Activated T-cell treated with anti-CD3 and anti-CD28 coated beads, Interleukin-2, amount 50 U/mL, for 24 hours (primary cell): Measurements from ENCODE around the gene DKK3.
A peak's percentile ranks its signal among the peaks of the same experiment; 100 is the strongest.
"Not testable (repeated sequence)": the region's sequence is repeated elsewhere in the genome, so short reads cannot be mapped to it uniquely, and the experiment has no call there.

Experiments
- DNase-seq: peaks from one replicate; pipeline ENCODE4 v3.0.0-alpha.2; 2020
- H3K27ac Mint-ChIP-seq: 2 replicates; pipeline ENCODE4 v1.8.0; 2020; ENCODE audit warnings: mild to moderate bottlenecking, mixed read lengths
- H3K27me3 Mint-ChIP-seq: 2 replicates; pipeline ENCODE4 v1.8.0; 2020; ENCODE audit warnings: mixed read lengths
- H3K36me3 Mint-ChIP-seq: 2 replicates; pipeline ENCODE4 v1.8.0; 2020; ENCODE audit warnings: low read depth, mixed read lengths
- H3K4me1 Mint-ChIP-seq: 2 replicates; pipeline ENCODE4 v1.8.0; 2020; ENCODE audit warnings: low read depth, mixed read lengths
- H3K4me3 Mint-ChIP-seq: 2 replicates; pipeline ENCODE4 v1.8.0; 2020; ENCODE audit warnings: mild to moderate bottlenecking, moderate library complexity, mixed read lengths
- H3K9me3 Mint-ChIP-seq: 2 replicates; pipeline ENCODE4 v1.8.0; 2020; ENCODE audit warnings: mixed read lengths

The DKK3 gene

DNA sequence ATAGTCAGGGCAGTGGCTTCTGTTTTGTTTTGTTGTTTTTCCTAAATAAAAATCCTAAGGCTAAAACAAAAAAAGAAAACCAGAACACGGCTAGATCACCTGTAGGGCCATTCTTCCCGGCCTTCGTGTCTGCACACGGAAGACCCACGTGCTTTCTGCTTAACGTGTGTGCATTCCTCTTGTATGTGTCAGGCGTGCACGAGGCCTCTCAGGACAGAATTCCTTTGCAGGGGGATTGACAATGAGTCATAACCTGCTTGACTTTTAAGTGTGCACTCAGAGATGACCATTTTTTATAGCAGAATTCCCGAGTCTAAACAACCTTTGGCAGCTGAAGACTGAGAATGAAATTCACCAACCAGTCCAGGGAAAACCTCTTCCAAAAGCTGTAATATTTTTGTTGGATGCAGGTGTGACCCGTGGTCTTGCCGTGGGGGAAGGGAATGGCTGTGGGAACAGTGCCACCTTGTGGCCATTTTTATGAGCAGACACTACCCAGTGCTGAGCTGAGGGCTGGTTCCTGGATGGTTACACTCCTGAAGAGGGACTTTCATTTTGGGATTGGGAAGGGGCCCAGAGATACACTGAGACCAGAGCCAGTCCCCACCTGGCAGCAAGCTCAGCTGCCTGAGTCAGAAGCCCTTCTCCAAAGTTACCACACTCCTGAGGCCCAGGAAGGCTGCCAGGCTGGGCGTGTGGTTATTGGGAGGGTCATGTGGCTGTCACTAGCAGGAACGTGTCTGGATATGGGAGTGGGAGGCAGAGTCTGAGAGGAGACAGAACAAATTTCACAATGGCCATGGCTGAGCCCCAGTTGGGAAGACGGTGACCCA, 35.7 kb upstream of the DKK3 start:
- no peak overlapping the region for H3K4me3 Mint-ChIP-seq
- peak; percentile 71 for DNase-seq
- peaks cover 11% of the 10 kb centered on the region for H3K27me3 Mint-ChIP-seq
- no peaks in the 10 kb centered on the region for H3K36me3 Mint-ChIP-seq
- H3K4me1 Mint-ChIP-seq, result peaks cover 14% of the 10 kb centered on the region
- H3K9me3 Mint-ChIP-seq, result no peaks in the 10 kb centered on the region
- no peak overlapping the region for H3K27ac Mint-ChIP-seq

- peaks cover 8% of the 10 kb centered on the region for H3K4me1 Mint-ChIP-seq
- H3K27ac Mint-ChIP-seq, result no peak overlapping the region
- no peak overlapping the region for H3K4me3 Mint-ChIP-seq
- peaks cover 11% of the 10 kb centered on the region for H3K27me3 Mint-ChIP-seq
- no peak for DNase-seq
- no peaks in the 10 kb centered on the region for H3K9me3 Mint-ChIP-seq
- no peaks in the 10 kb centered on the region for H3K36me3 Mint-ChIP-seq
Observed at GRCh38 chr11:12043221-12043620, 34.8 kb upstream of the DKK3 start.

GRCh38 chr11:12042215-12042676, 33.8 kb upstream of the DKK3 start:
- no peak overlapping the region for H3K27ac Mint-ChIP-seq
- H3K9me3 Mint-ChIP-seq, result no peaks in the 10 kb centered on the region
- H3K4me1 Mint-ChIP-seq, result peaks cover 3% of the 10 kb centered on the region
- peaks cover 10% of the 10 kb centered on the region for H3K27me3 Mint-ChIP-seq
- DNase-seq, result no peak
- H3K36me3 Mint-ChIP-seq, result no peaks in the 10 kb centered on the region
- H3K4me3 Mint-ChIP-seq, result no peak overlapping the region

GRCh38 chr11:12040719-12041118, 32.3 kb upstream of the DKK3 start:
- DNase-seq, H3K4me1 Mint-ChIP-seq: not testable (repeated sequence)

DNA sequence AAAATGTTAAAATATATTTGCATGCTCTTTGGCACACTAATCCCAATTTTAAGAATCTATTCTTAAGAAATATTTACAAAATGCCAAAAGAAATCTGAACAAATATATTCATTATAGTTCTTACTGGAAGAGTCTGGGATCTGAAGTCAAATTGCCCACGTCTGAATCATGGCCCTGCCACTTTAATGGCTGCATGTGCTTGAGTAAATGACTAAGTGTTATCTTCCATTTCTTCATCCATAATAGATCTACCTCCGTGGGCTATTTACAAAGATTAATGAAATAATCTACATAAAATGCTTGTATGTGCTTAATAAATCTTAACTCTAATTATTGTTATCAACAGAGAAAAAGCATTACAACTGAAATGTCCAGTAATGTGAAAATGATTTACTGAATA, 24.5 kb upstream of the DKK3 start:
- no peaks in the 10 kb centered on the region for H3K4me1 Mint-ChIP-seq

More at GRCh38 chr11:12040719-12041118, 32.3 kb upstream of the DKK3 start:
- not testable (repeated sequence) for H3K27ac Mint-ChIP-seq, H3K4me3 Mint-ChIP-seq, H3K9me3 Mint-ChIP-seq, H3K36me3 Mint-ChIP-seq, H3K27me3 Mint-ChIP-seq

GRCh38 chr11:12031856-12032544, 23.6 kb upstream of the DKK3 start:
- H3K9me3 Mint-ChIP-seq, result no peaks in the 10 kb centered on the region
- peaks cover 10% of the 10 kb centered on the region for H3K27me3 Mint-ChIP-seq
- H3K27ac Mint-ChIP-seq, result no peak overlapping the region
- H3K4me3 Mint-ChIP-seq, result no peak overlapping the region
- no peak for DNase-seq
- no peaks in the 10 kb centered on the region for H3K4me1 Mint-ChIP-seq
- H3K36me3 Mint-ChIP-seq, result no peaks in the 10 kb centered on the region

More for the DNA sequence above, 24.5 kb upstream of the DKK3 start:
- Mint-ChIP-seq H3K27ac (no peak overlapping the region), H3K9me3 (no peaks in the 10 kb centered on the region), H3K27me3 (peaks cover 10% of the 10 kb centered on the region), H3K4me3 (no peak overlapping the region), H3K36me3 (no peaks in the 10 kb centered on the region)
- no peak for DNase-seq

DNA sequence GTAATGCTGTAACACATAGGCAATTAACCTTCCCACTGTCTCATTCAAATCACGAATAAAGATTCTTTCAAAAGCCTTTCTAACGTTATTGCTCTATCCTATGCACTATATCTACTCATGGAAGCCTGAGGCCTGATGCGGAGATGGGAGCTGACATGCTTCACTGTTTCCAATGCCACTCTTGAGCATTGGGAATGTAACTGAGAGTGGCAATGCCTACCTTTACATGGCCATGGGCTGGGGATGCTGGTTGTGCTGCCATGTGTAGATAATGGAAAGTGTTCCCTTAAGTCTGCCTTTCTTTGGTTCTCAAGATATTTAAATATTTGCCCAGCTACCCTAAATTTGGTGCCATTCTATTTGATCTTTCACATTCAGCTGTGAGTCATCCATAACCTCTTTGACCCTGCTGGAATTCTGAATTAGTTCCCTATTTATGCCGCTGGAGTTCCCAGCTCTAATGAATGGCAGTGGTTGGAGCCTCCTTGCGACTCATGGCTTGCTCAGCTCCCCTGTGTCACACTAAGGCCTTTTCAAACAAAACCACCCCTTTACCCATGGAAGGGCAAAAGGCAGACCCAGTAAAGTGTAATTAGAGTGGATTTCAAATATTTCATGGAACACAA, 21.4 kb upstream of the DKK3 start:
- Mint-ChIP-seq H3K27ac (no peak overlapping the region), H3K27me3 (peaks cover 7% of the 10 kb centered on the region), H3K4me1 (no peaks in the 10 kb centered on the region), H3K9me3 (no peaks in the 10 kb centered on the region), H3K4me3 (no peak overlapping the region), H3K36me3 (no peaks in the 10 kb centered on the region)
- DNase-seq, result no peak

DNA sequence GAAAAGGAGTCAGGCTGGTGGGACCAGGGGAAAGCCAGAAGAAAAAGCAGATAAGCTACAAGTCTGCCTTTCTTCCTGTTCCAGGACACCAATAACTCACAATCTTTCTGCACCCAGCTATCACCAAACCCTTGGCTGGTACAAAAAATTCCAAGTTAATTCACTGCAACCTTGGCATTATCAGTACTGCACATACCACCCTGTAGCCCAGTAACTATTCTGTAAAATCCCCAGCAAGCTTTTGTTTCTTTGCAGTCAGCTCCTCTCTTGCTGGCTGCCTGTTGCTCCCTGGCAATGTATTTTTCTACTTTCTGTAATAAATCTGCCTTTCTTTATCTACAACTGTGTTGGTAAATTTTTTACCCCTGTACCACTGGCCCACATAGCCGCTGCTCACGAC, 20.7 kb upstream of the DKK3 start:
- no peak overlapping the region for H3K4me3 Mint-ChIP-seq

GRCh38 chr11:12028303-12028702, 19.9 kb upstream of the DKK3 start:
- no peak overlapping the region for H3K4me3 Mint-ChIP-seq
- H3K9me3 Mint-ChIP-seq, result peaks cover 2% of the 10 kb centered on the region
- H3K36me3 Mint-ChIP-seq, result no peaks in the 10 kb centered on the region
- peaks cover 2% of the 10 kb centered on the region for H3K27me3 Mint-ChIP-seq
- no peaks in the 10 kb centered on the region for H3K4me1 Mint-ChIP-seq
- no peak overlapping the region for H3K27ac Mint-ChIP-seq
- DNase-seq, result no peak

More for the DNA sequence above, 20.7 kb upstream of the DKK3 start:
- H3K9me3 Mint-ChIP-seq, result peaks cover 2% of the 10 kb centered on the region
- H3K27me3 Mint-ChIP-seq, result peaks cover 7% of the 10 kb centered on the region
- no peaks in the 10 kb centered on the region for H3K4me1 Mint-ChIP-seq
- H3K27ac Mint-ChIP-seq, result no peak overlapping the region
- H3K36me3 Mint-ChIP-seq, result no peaks in the 10 kb centered on the region
- DNase-seq, result no peak

DNA sequence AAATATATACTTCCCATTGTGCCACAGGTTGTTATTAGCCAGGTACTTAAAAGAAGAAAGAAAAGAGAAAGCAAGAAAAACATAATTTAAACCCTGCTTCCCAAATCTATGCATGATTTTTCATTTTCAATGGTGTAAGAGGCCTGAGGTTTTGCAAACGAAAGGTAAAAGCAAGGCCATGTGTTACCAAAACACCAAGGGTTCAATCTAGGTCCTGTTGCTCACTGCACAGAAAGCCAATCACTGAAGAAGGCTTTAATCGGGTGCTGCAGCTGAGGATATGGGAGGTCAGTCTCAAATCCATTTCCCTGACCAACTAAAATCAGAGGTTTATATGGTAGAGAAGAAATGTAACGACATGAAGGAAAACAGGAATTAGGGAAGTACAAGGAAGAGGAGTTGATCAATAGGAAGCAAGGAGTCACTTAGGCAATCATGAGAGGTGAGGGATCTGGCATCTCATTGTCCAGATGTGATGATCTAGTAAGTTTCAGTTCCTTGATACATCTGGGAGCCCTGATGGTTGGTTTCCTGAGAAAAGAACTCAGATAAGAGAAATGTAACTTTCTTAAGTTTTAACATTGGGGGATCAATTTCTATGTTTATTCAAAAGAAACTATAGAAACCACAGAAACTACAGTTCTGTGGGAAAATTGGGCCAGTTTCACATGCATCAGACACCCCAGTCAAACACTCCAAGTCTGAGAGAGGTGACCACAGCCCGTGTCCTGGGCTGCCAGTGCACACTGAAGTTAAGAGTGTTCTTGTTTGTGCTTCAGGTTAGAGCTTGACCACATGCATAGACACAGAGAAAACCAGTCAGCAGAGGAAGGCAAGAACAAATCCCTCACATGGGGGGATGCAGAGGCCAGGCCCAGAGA, 18.1 kb upstream of the DKK3 start:
- H3K27me3 Mint-ChIP-seq, result peaks cover 9% of the 10 kb centered on the region
- no peaks in the 10 kb centered on the region for H3K4me1 Mint-ChIP-seq
- no peak overlapping the region for H3K4me3 Mint-ChIP-seq
- DNase-seq, result no peak
- H3K9me3 Mint-ChIP-seq, result peaks cover 2% of the 10 kb centered on the region
- H3K27ac Mint-ChIP-seq, result no peak overlapping the region
- H3K36me3 Mint-ChIP-seq, result no peaks in the 10 kb centered on the region

DNA sequence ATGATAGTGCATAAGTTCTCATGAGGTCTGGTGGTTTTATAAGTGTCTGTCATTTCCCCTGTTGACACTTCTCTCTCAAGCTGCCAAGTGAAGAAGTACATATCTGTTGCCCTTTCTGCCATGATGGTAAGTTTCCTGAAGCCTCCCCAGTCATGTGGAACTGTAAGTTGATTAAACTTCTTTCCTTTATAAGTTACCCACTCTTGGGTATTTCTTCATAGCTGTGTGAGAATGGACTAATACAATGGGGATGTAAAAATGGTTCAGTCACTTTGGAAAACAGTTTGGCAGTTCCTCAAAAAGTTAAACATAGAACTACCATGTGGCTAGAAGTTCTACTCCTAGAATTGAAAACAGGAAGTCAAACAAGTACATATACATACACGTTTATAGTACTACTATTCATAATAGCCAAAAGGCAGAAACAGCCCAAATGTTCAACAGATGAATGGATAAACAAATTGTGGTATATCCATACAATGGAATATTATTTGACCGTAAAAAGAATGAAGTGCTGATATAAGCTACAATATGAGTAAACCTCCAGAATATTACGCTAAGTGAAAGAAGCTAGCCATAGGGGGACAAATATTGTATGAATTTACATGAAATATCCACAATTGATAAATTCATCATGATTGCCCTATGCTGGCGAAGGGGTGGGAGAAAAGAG, 16.0 kb upstream of the DKK3 start:
- peaks cover 20% of the 10 kb centered on the region for H3K27me3 Mint-ChIP-seq
- no peaks in the 10 kb centered on the region for H3K4me1 Mint-ChIP-seq
- H3K4me3 Mint-ChIP-seq, result no peak overlapping the region
- H3K27ac Mint-ChIP-seq, result no peak overlapping the region
- no peaks in the 10 kb centered on the region for H3K36me3 Mint-ChIP-seq
- peaks cover 2% of the 10 kb centered on the region for H3K9me3 Mint-ChIP-seq
- no peak for DNase-seq

DNA sequence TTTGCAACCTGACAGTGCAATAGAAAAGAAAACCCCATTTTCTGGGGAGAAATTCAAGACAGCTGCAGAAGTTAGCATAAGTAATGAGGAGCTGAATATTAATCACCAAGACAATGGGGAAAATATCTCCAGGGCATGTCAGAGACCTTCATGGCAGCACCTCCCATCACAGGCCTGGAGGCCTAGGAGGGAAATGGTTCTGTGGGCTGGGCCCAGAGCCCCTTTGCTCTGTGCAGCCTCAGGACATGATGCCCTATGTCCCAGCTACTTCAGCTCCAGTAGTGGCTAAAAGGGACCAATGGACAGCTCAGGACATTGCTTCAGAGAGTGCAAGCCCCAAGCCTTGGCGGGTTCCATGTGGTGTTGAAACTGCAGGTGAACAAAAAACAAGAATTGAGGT, 14.6 kb upstream of the DKK3 start:
- DNase-seq, result no peak
- H3K36me3 Mint-ChIP-seq, result no peaks in the 10 kb centered on the region
- H3K27ac Mint-ChIP-seq, result no peak overlapping the region
- H3K4me1 Mint-ChIP-seq, result no peaks in the 10 kb centered on the region
- H3K27me3 Mint-ChIP-seq, result peaks cover 20% of the 10 kb centered on the region
- H3K4me3 Mint-ChIP-seq, result no peak overlapping the region
- H3K9me3 Mint-ChIP-seq, result peaks cover 2% of the 10 kb centered on the region

DNA sequence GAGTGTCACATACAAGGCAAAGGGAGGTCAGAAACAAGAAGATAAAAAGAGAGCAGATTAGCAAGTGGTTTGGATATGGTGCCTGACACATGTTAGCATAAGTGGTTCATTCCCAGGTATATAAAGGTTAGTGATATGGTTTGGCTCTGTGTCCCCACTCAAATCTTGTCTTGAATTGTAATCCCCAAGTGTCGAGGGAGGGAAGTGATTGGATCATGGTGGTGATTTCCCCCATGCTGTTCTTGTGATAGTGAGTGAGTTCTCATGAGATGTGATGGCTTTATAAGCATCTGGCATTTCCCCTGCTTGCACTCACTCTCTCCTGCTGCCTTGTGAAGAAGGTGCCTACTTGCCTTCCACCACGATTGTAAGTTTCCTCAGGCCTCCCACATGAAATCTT, 12.1 kb upstream of the DKK3 start:
- Mint-ChIP-seq H3K27ac (no peak overlapping the region), H3K9me3 (peaks cover 2% of the 10 kb centered on the region), H3K4me1 (no peaks in the 10 kb centered on the region), H3K36me3 (no peaks in the 10 kb centered on the region), H3K27me3 (peaks cover 32% of the 10 kb centered on the region), H3K4me3 (no peak overlapping the region)
- DNase-seq, result no peak
